ENCODE measurements around the gene CMTM4.

DNA sequence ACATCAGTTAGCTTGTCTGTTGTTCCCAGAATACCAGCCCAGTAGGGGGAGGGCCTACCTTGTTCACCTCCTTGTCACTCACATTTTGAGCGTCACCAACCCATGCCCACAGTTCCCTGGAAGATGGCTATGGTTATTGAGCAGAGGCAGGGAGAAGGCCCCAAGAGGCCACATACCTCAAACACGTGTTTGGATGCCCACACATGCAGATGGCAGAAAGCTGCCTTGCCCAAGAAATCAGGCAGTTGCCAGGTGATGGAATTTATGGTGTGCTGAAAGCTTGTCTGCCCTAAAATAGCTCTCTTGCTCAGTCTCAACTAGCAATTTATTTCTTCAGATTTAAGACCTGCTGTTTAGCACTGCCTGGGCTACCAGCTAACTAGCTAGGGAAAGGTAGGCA is 16.5 kb upstream of the CMTM4 start:
- TF ChIP-seq, protein P1, sequence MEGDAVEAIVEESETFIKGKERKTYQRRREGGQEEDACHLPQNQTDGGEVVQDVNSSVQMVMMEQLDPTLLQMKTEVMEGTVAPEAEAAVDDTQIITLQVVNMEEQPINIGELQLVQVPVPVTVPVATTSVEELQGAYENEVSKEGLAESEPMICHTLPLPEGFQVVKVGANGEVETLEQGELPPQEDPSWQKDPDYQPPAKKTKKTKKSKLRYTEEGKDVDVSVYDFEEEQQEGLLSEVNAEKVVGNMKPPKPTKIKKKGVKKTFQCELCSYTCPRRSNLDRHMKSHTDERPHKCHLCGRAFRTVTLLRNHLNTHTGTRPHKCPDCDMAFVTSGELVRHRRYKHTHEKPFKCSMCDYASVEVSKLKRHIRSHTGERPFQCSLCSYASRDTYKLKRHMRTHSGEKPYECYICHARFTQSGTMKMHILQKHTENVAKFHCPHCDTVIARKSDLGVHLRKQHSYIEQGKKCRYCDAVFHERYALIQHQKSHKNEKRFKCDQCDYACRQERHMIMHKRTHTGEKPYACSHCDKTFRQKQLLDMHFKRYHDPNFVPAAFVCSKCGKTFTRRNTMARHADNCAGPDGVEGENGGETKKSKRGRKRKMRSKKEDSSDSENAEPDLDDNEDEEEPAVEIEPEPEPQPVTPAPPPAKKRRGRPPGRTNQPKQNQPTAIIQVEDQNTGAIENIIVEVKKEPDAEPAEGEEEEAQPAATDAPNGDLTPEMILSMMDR (optimal IDR thresholded peaks at IDR 0.05 in 1 of 3, IDR thresholded peaks at IDR 0.05 in 1 of 3, conservative IDR thresholded peaks at IDR 0.05 in 1 of 3; ENCODE audit: extremely low read depth in 1 of 3, insufficient read depth in 2 of 3, low read length in 3 of 3): no peak
- no peak for TF ChIP-seq EZH2 (IDR thresholded peaks at IDR 0.05; ENCODE audit: low read length)
